ENCODE data around the gene BAK1.
A peak's percentile ranks its signal among the peaks of the same experiment; 100 is the strongest.

BAK1 gene

GRCh38 chr6:33591424-33592032 is 11.5 kb upstream of the BAK1 start:
- TF ChIP-seq CTCF (IDR thresholded peaks at IDR 0.05), result no peak
- H3K4me1 Mint-ChIP-seq, result peaks cover 43% of the 10 kb centered on the region
- peaks cover 24% of the 10 kb centered on the region for H3K27me3 Mint-ChIP-seq (ENCODE audit: low read depth, poor library complexity)
- DNase-seq, result no peak
- H3K4me3 Mint-ChIP-seq, result no peak overlapping the region
- no peaks in the 10 kb centered on the region for H3K9me3 Mint-ChIP-seq
- H3K27ac Mint-ChIP-seq, result no peak overlapping the region
- H3K36me3 Mint-ChIP-seq (ENCODE audit: low read depth), result no peaks in the 10 kb centered on the region

- Mint-ChIP-seq H3K27me3 (ENCODE audit: low read depth, poor library complexity) (peaks cover 24% of the 10 kb centered on the region), H3K4me3 (no peak overlapping the region), H3K9me3 (no peaks in the 10 kb centered on the region), H3K4me1 (peaks cover 43% of the 10 kb centered on the region), H3K36me3 (ENCODE audit: low read depth) (no peaks in the 10 kb centered on the region), H3K27ac (no peak overlapping the region)
- no peak for DNase-seq
- no peak for TF ChIP-seq CTCF (IDR thresholded peaks at IDR 0.05)
Observed at GRCh38 chr6:33590531-33591198, 10.6 kb upstream of the BAK1 start.

GRCh38 chr6:33589731-33590530 is 9.9 kb upstream of the BAK1 start:
- peak; percentile 80 for TF ChIP-seq CTCF (IDR thresholded peaks at IDR 0.05)
- no peaks in the 10 kb centered on the region for H3K9me3 Mint-ChIP-seq
- DNase-seq, result peak; percentile 71
- no peak overlapping the region for H3K4me3 Mint-ChIP-seq
- H3K27ac Mint-ChIP-seq, result no peak overlapping the region
- peaks cover 38% of the 10 kb centered on the region for H3K4me1 Mint-ChIP-seq
- peaks cover 24% of the 10 kb centered on the region for H3K27me3 Mint-ChIP-seq (ENCODE audit: low read depth, poor library complexity)
- H3K36me3 Mint-ChIP-seq (ENCODE audit: low read depth), result no peaks in the 10 kb centered on the region

DNA sequence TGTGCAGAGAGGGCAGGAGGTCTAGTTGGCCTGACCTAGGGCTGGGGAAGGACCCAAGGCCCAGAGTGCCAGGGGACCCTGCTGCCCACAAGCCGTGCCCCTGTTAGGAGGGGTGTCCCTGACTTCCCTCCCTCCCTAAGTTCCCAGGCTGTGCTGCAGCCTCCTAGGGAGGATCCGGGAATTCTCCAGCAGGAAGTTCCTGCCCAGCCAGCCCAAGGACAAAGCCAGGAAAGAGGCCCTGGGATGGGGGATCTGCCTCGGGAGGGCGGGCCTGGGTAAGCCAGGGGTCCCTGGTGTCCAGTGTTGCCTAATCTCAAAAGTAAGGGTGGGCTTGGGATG is 9.3 kb upstream of the BAK1 start:
- Mint-ChIP-seq H3K9me3 (no peaks in the 10 kb centered on the region), H3K27ac (no peak overlapping the region)

DNA sequence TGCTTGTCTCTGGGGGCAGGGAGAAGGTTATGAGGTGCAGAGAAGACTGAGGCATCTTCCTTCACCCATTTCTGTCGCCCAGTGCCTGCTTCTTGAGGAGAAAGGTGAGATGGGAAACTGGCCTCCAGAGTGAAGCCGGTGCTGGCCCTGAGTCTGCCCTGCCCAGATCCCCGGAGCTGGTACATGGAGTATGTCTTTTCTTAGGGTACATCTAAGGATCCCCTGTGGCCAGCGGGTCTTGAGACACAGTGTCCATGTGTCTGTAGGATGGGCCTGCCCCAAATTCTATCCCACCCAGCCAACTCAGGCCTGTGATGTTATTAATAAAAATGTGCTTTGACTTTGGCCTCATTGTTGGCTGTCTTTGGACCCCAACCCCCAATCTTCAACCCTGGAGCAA is 8.8 kb upstream of the BAK1 start:
- no peak for TF ChIP-seq CTCF (IDR thresholded peaks at IDR 0.05)
- Mint-ChIP-seq H3K4me3 (no peak overlapping the region), H3K27ac (no peak overlapping the region), H3K27me3 (ENCODE audit: low read depth, poor library complexity) (peaks cover 24% of the 10 kb centered on the region), H3K4me1 (peaks cover 32% of the 10 kb centered on the region), H3K36me3 (ENCODE audit: low read depth) (no peaks in the 10 kb centered on the region), H3K9me3 (no peaks in the 10 kb centered on the region)
- DNase-seq, result no peak

More for the DNA sequence above, 9.3 kb upstream of the BAK1 start:
- no peak for TF ChIP-seq CTCF (IDR thresholded peaks at IDR 0.05)
- peaks cover 24% of the 10 kb centered on the region for H3K27me3 Mint-ChIP-seq (ENCODE audit: low read depth, poor library complexity)
- H3K4me3 Mint-ChIP-seq, result no peak overlapping the region
- H3K36me3 Mint-ChIP-seq (ENCODE audit: low read depth), result no peaks in the 10 kb centered on the region
- no peak for DNase-seq
- H3K4me1 Mint-ChIP-seq, result peaks cover 32% of the 10 kb centered on the region
